AG09309 (cell line): ENCODE results near the gene KLHL29.

Experiments
- DNase-seq: peaks from one replicate; pipeline ENCODE4 v3.0.0-alpha.2; 2010; ENCODE audit warnings: low read depth
- H3K4me3 ChIP-seq: 2 replicates; pipeline ENCODE4 v1.5.1; 2011; ENCODE audit warnings: mild to moderate bottlenecking, low read depth, low read length, moderate library complexity; ENCODE audit not compliant: control insufficient read depth
- CTCF ChIP-seq: IDR thresholded peaks from 2 replicates; pipeline ENCODE4 v1.5.1; 2011; ENCODE audit warnings: mild to moderate bottlenecking, low read depth, low read length, inconsistent platforms; ENCODE audit not compliant: insufficient read depth, control insufficient read depth; ENCODE audit errors: missing control alignments

The KLHL29 gene

DNA sequence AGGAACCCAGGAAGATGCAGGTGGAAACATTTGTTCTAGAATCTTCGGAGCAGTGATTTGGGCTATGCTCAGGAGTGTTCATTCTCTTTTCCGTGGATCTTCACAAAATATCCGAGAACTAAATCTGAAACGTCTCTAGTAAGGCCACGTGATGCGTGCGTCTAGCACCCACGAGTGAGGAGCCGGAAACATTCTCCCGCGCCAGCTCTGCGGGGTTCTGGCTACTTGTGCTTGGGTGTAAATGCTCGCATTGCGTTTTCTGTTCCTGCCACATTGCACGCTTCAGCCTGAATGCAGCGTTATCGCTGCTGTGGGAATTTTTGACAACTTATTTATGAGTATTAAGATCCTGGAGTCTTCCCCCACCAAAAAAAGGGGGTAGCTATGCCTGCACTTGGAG is 71.4 kb downstream of the KLHL29 start:
- TF ChIP-seq CTCF, result no peak
- H3K4me3 ChIP-seq, result no peak overlapping the region
- no peak for DNase-seq

DNA sequence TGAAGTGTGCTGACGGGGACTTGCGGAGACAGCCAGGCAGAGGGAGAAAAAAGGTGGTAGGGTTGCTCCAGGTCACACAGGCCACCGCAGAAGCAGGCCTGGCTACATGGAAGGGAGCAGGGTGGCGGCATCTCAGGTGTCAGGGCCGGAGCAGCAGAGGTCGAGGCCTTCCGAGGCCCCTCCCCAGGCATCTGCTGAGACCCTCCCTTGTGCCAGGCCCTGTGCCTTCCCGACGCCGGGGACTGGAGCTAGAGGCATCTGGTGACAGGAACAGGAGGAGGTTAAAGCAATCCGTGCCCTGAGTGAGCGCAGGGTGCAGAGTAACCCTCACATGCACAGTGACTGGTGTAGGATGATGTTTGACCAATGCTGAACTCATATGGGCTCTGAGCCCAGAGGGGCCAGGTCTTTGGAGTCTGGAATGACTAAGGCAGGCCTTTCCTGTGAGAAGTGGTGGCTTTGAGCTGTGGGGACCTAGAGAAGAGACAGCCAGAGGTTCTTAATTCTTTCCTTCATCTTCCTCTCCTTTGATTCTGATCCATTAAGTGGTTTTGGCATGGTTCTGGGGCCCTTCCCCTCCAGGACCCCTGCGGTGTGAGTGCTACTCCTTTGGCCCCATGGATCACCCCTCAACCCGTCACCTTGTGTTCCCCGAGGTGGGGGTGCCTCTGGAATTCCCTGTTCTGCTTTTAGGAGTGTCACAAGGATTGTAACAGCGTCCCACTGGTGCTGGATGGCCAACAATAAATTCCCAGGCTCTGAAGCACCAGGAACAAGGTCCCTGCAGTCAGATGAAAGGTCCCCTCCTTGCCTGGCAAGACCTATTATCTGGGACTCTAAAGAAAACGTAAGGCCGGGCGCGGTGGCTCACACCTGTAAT is 72.1 kb downstream of the KLHL29 start:
- no peak for TF ChIP-seq CTCF
- no peak overlapping the region for H3K4me3 ChIP-seq
- no peak for DNase-seq

DNA sequence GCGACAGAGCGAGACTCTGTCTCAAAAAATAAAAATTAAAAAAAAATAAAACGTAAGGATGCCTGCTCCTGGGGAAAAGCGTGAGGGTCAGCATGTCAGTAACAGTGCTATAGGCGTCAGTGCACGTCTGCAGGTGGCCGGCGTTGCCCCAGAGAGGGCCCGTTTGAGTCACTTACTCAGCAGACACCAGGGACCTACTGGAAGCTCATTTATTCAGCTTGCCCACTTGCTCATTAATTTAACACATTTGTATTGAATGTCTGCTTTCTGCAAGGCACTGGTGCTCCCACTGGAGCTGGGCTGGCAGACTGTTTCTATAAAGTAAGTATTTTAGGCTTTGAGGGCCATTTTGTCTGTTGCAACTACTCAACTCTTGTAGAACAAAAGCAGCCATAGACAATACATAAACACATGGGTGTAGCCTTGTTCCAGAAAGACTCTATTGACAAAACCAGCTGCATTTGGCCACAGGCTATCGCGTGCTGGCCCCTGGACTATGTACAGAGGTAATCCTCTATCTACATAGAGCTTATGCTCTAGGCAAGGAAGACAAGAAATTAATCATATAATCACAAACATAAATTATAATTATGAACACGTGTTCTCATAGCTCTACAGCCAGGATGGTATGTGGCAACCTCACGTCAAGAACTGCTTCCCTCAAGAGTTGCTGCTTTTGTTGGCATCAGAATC is 73.2 kb downstream of the KLHL29 start:
- no peak for DNase-seq
- H3K4me3 ChIP-seq, result no peak overlapping the region
- no peak for TF ChIP-seq CTCF

DNA sequence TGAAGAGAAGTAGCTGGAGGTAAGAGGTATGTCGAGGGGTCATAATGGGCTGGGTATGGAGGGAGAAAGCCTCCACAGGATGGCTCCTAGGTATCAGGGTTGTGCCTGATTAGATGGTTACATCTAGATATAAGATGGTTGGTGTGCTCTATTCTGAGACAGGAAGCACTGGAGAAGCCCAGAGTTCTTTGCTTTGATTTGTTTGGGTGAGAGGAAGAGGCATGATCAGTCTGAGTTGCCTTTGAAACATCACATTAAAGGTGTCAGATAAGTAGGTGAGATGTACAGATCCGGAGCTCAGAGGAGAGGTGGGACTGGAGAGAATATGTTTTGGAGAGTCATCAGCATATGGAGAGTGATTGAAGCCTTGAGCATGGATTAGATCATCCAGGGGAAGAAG is 74.1 kb downstream of the KLHL29 start:
- no peak for DNase-seq
- H3K4me3 ChIP-seq, result no peak overlapping the region
- no peak for TF ChIP-seq CTCF

- TF ChIP-seq CTCF, result peak; percentile 65
- no peak for DNase-seq
Observed at GRCh38 chr2:23460228-23460627, 75.2 kb downstream of the KLHL29 start.

DNA sequence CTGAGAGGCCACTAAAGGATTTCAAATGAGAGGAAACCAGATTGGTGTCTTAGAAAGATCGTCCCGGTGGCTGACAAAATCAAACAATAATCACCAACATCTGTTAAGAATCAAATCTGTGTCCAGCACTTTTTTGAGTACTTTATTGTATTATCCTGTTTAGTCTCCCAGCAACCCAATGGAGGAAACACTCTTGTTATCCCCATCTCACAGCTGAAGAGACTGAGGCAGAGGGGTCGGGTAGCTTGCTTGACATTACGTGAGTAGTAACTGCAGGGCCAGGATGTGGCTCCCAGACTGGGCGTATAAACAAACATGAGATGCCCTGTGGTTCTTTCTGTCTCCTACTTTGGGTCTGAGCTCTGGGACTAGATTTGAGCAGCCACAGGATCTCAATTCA is 76.0 kb downstream of the KLHL29 start:
- TF ChIP-seq CTCF, result no peak
- DNase-seq, result no peak
- no peak overlapping the region for H3K4me3 ChIP-seq

More at GRCh38 chr2:23460228-23460627, 75.2 kb downstream of the KLHL29 start:
- no peak overlapping the region for H3K4me3 ChIP-seq
